ENCODE data around the gene FNBP1.

DNA sequence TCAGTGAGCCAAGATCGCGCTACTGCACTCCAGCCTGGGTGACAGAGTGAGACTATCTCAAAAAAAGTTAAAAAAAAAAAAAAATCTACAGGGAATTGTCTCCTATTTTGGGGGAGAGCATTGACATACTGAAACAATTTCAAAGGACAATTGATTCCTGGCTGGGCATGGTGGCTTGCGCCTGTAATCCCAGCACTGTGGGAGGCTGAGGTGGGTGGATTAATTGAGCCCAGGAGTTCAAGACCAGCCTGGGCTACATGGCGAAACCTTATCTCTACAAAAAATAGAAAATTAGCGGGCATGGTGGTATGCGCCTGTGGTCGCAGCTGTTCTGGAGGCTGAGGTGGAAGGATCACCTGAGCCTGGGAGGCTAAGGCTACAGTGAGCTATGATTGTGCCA lies 41.3 kb upstream of the FNBP1 start:
- TF ChIP-seq, protein P1, sequence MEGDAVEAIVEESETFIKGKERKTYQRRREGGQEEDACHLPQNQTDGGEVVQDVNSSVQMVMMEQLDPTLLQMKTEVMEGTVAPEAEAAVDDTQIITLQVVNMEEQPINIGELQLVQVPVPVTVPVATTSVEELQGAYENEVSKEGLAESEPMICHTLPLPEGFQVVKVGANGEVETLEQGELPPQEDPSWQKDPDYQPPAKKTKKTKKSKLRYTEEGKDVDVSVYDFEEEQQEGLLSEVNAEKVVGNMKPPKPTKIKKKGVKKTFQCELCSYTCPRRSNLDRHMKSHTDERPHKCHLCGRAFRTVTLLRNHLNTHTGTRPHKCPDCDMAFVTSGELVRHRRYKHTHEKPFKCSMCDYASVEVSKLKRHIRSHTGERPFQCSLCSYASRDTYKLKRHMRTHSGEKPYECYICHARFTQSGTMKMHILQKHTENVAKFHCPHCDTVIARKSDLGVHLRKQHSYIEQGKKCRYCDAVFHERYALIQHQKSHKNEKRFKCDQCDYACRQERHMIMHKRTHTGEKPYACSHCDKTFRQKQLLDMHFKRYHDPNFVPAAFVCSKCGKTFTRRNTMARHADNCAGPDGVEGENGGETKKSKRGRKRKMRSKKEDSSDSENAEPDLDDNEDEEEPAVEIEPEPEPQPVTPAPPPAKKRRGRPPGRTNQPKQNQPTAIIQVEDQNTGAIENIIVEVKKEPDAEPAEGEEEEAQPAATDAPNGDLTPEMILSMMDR (IDR thresholded peaks at IDR 0.05) = no peak
- TF ChIP-seq POLR2AphosphoS5 (IDR thresholded peaks at IDR 0.05; ENCODE audit: low read depth, low read length) = no peak
